DOHH2 (cell line): ENCODE results near the gene SLC38A3.

Experiments
- H3F3A ChIP-seq: fragments of 200-600 bp; sonication (generic), shearing (Covaris generic); 2 replicates; pipeline ENCODE4 v1.6.0; 2016; ENCODE audit warnings: antibody characterized with exemption, mild to moderate bottlenecking; ENCODE audit not compliant: control insufficient read depth, insufficient read depth
- H3K27ac ChIP-seq: fragments of 200-600 bp; sonication (generic); 2 replicates; pipeline ENCODE4 v1.5.1; 2014; ENCODE audit warnings: low read depth, mild to moderate bottlenecking, low read length, moderate library complexity
- H3K27me3 ChIP-seq: fragments of 200-600 bp; sonication (generic); 2 replicates; pipeline ENCODE4 v1.6.1; 2014; ENCODE audit warnings: mild to moderate bottlenecking, low read length, mixed read lengths; ENCODE audit not compliant: control insufficient read depth
- H3K36me3 ChIP-seq: fragments of 200-600 bp; sonication (generic); 2 replicates; pipeline ENCODE4 v1.6.1; 2014; ENCODE audit warnings: mild to moderate bottlenecking, low read length, moderate library complexity, mixed read lengths; ENCODE audit not compliant: control insufficient read depth
- H3K4me1 ChIP-seq: fragments of 200-600 bp; sonication (generic); 2 replicates; pipeline ENCODE4 v1.6.1; 2014; ENCODE audit warnings: mild to moderate bottlenecking, low read length, mixed read lengths; ENCODE audit not compliant: control insufficient read depth
- H3K4me2 ChIP-seq: fragments of 200-600 bp; sonication (generic); 2 replicates; pipeline ENCODE4 v1.6.0; 2014; ENCODE audit warnings: mild to moderate bottlenecking, low read length, moderate library complexity
- H3K4me3 ChIP-seq: fragments of 200-600 bp; sonication (generic); 2 replicates; pipeline ENCODE4 v1.5.1; 2014; ENCODE audit warnings: mild to moderate bottlenecking, low read length, mixed read lengths
- H3K79me2 ChIP-seq: fragments of 200-600 bp; sonication (generic); 2 replicates; pipeline ENCODE4 v1.6.1; 2014; ENCODE audit warnings: mild to moderate bottlenecking, low read length, mixed read lengths; ENCODE audit not compliant: control insufficient read depth
- H3K9me2 ChIP-seq: fragments of 200-600 bp; sonication (generic); replicated peaks from 2 replicates; pipeline ENCODE4 v1.6.1; 2014; ENCODE audit warnings: mild to moderate bottlenecking, low read length, mixed read lengths; ENCODE audit not compliant: control insufficient read depth
- H3K9me3 ChIP-seq: fragments of 200-600 bp; sonication (generic); 2 replicates; pipeline ENCODE4 v1.6.1; 2014; ENCODE audit warnings: antibody characterized with exemption, low read length, mixed read lengths; ENCODE audit not compliant: control insufficient read depth, insufficient read depth
- H4K20me1 ChIP-seq: fragments of 200-600 bp; sonication (generic); 2 replicates; pipeline ENCODE4 v1.6.0; 2014; ENCODE audit warnings: low read depth, mild to moderate bottlenecking, antibody characterized with exemption, low read length, moderate library complexity; ENCODE audit not compliant: control insufficient read depth, insufficient read depth
- EZH2phosphoT487 ChIP-seq: fragments of 200-600 bp; sonication (generic); IDR thresholded peaks from 2 replicates; pipeline ENCODE4 v1.6.1; 2017; ENCODE audit warnings: borderline replicate concordance, mild to moderate bottlenecking, antibody characterized with exemption, low read length, moderate library complexity, mixed read lengths
- TF ChIP-seq, protein P1 (sequence below): fragments of 200-600 bp; sonication (generic); IDR thresholded peaks from one replicate; pipeline ENCODE4 v1.5.1; 2014; ENCODE audit warnings: antibody characterized with exemption, mild to moderate bottlenecking, low read depth, low read length; ENCODE audit not compliant: poor library complexity, severe bottlenecking

The SLC38A3 gene

DNA sequence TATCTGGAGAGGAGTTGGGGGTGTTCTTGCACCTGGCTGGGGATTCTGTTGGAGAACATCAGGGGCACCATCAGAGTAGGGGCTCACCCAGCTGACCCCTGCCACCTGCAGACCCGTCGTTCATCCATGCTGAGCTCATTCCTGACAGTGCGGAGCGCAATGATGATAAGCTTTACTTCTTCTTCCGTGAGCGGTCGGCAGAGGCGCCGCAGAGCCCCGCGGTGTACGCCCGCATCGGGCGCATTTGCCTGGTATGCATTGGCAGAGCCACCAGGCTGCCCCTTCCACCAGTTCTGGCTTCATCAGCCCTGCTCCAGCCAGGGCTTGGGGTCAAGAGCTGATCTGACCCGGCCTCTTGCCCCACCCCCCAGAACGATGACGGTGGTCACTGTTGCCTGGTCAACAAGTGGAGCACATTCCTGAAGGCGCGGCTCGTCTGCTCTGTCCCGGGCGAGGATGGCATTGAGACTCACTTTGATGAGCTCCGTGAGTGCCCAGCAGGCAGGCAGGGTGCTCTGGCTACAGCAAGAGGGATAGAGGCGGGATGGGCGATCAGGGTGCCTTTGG is 22.5 kb upstream of the SLC38A3 start:
- Histone ChIP-seq H3K9me2 (no peaks in the 10 kb centered on the region), H3F3A (no peaks in the 10 kb centered on the region), H3K9me3 (no peaks in the 10 kb centered on the region), H3K4me1 (no peaks in the 10 kb centered on the region), H3K36me3 (no peaks in the 10 kb centered on the region), H3K27ac (no peak overlapping the region), H3K4me3 (no peak overlapping the region), H3K79me2 (no peaks in the 10 kb centered on the region), H4K20me1 (no peaks in the 10 kb centered on the region), H3K4me2 (no peak overlapping the region), H3K27me3 (no peaks in the 10 kb centered on the region)
- TF ChIP-seq, protein P1, sequence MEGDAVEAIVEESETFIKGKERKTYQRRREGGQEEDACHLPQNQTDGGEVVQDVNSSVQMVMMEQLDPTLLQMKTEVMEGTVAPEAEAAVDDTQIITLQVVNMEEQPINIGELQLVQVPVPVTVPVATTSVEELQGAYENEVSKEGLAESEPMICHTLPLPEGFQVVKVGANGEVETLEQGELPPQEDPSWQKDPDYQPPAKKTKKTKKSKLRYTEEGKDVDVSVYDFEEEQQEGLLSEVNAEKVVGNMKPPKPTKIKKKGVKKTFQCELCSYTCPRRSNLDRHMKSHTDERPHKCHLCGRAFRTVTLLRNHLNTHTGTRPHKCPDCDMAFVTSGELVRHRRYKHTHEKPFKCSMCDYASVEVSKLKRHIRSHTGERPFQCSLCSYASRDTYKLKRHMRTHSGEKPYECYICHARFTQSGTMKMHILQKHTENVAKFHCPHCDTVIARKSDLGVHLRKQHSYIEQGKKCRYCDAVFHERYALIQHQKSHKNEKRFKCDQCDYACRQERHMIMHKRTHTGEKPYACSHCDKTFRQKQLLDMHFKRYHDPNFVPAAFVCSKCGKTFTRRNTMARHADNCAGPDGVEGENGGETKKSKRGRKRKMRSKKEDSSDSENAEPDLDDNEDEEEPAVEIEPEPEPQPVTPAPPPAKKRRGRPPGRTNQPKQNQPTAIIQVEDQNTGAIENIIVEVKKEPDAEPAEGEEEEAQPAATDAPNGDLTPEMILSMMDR, result no peak
- no peak for TF ChIP-seq EZH2phosphoT487

DNA sequence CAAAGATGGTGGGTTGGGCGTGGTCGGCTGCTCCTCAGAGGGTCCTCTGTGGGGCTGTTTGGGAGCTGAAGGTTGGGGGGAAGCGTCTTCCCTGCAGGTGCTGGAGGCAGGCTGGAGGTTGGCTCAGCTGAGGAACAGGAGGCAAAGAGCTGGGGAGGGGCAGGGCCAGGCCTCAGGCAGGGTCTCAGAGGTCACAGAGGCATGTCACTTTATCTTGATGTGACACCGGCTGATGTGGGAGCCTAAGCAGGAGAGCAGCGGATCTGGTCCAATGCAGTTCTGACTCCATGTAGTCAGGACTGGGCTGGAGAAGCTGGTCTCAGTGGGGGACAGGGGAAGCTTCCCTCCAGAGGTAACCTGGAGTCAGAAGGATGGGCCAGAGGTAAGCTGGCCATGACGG is 21.3 kb upstream of the SLC38A3 start:
- Histone ChIP-seq H3K4me3 (no peak overlapping the region), H3K4me1 (no peaks in the 10 kb centered on the region), H4K20me1 (no peaks in the 10 kb centered on the region), H3K9me2 (no peaks in the 10 kb centered on the region), H3F3A (no peaks in the 10 kb centered on the region), H3K27ac (no peak overlapping the region), H3K9me3 (no peaks in the 10 kb centered on the region), H3K4me2 (no peak overlapping the region), H3K27me3 (no peaks in the 10 kb centered on the region), H3K79me2 (no peaks in the 10 kb centered on the region), H3K36me3 (no peaks in the 10 kb centered on the region)
- TF ChIP-seq EZH2phosphoT487, result no peak
- TF ChIP-seq, protein P1, result no peak

DNA sequence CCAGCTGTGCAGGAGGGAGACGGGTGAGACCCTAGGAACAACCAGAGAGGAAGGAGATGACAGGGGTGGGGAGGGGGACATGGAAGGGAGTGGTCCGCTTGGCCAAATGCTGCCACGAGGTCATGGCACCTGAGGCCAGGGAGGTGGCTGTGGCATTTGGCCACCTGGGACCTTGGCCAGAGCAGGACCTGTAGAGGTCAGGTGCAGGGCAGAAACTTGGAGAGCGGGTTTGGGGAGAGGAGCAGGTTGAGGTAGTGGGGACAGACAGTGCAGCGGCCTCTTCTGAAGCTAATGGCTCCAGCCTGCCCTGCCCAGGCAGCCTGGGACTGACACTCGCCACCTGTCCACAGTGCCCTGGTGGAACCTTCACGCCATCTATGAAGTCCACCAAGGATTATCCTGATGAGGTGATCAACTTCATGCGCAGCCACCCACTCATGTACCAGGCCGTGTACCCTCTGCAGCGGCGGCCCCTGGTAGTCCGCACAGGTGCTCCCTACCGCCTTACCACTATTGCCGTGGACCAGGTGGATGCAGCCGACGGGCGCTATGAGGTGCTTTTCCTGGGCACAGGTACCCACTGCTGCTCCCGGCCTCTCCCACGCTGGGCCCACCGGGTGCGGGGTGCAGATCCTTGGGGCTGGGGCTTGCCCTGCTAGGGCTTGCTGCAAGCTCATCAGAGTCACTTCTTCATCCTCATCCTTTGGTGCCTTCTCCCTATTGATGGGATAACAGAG is 20.7 kb upstream of the SLC38A3 start:
- no peaks in the 10 kb centered on the region for H3K9me2 ChIP-seq
- no peaks in the 10 kb centered on the region for H3K79me2 ChIP-seq
- no peak for TF ChIP-seq EZH2phosphoT487
- TF ChIP-seq, protein P1, result no peak
- no peak overlapping the region for H3K4me3 ChIP-seq
- no peaks in the 10 kb centered on the region for H3K36me3 ChIP-seq
- no peaks in the 10 kb centered on the region for H3K4me1 ChIP-seq
- no peaks in the 10 kb centered on the region for H3K27me3 ChIP-seq
- H3K27ac ChIP-seq, result no peak overlapping the region
- no peaks in the 10 kb centered on the region for H4K20me1 ChIP-seq
- no peaks in the 10 kb centered on the region for H3K9me3 ChIP-seq
- H3F3A ChIP-seq, result no peaks in the 10 kb centered on the region
- H3K4me2 ChIP-seq, result no peak overlapping the region
